Astrocyte (in vitro differentiated cells and primary cell): ENCODE measurements around the gene MYB.

Source experiments
- CTCF ChIP-seq: IDR thresholded peaks from 2 replicates; pipeline ENCODE4 v1.5.1; 2011; ENCODE audit warnings: low read depth, mild to moderate bottlenecking, inconsistent platforms, low read length, moderate library complexity; ENCODE audit not compliant: insufficient read depth
- EZH2 ChIP-seq: IDR thresholded peaks from 2 replicates; pipeline ENCODE4 v1.6.1; 2012; ENCODE audit warnings: mild to moderate bottlenecking, low read length, inconsistent platforms; ENCODE audit not compliant: insufficient read depth

GRCh38 chr6:135182071-135183001 is 1.2 kb downstream of the MYB start:
- TF ChIP-seq CTCF (no peak), EZH2 (no peak)
